Activated CD8-positive, alpha-beta memory T cell treated with anti-CD3 and anti-CD28 coated beads, Interleukin-2, amount 10 ng/mL, durations not matched to agents 7 days and 5 days (primary cell): ENCODE results near the gene NFRKB. TPM values are rescaled to one million over a fixed set of nuclear protein-coding genes. Genes with fewer than 3 reads are reported as not detected.
"Not testable (repeated sequence)": the region's sequence is repeated elsewhere in the genome, so short reads cannot be mapped to it uniquely, and the experiment has no call there.

ENCODE experiments used
- ATAC-seq: fragments of 150-1000 bp; cut with Tn5 transposase; one replicate; pipeline ENCODE4 v1.10.0; 2021; ENCODE audit warnings: moderate library complexity
- CTCF ChIA-PET: fragments of 350-600 bp; sonication (Branson Sonifier 250); formaldehyde crosslinking; loops from one replicate; lab custom pipeline; 2021; ENCODE audit warnings: antibody characterized with exemption; lab: Charles Lee
- DNase-seq: peaks from one replicate; pipeline ENCODE4 v3.0.0-alpha.2; 2020
- H3K27ac Mint-ChIP-seq: one replicate; pipeline ENCODE4 v1.8.0; 2021; ENCODE audit warnings: mild to moderate bottlenecking, mixed read lengths
- H3K27me3 Mint-ChIP-seq: one replicate; pipeline ENCODE4 v1.8.0; 2021; ENCODE audit warnings: mixed read lengths
- H3K36me3 Mint-ChIP-seq: one replicate; pipeline ENCODE4 v1.8.0; 2021; ENCODE audit warnings: mild to moderate bottlenecking, mixed read lengths
- H3K4me1 Mint-ChIP-seq: one replicate; pipeline ENCODE4 v1.8.0; 2021; ENCODE audit warnings: mixed read lengths
- H3K4me3 Mint-ChIP-seq: one replicate; pipeline ENCODE4 v1.8.0; 2021; ENCODE audit warnings: mild to moderate bottlenecking, moderate library complexity, mixed read lengths
- H3K9me3 Mint-ChIP-seq: one replicate; pipeline ENCODE4 v1.8.0; 2022; ENCODE audit warnings: low read depth, mixed read lengths
- total RNA-seq, 2 experiments: library from RNA; stranded (reverse); gene quantifications; one replicate each; pipeline ENCODE4 v1.2.3, GENCODE V29; 2021

NFRKB gene
- total RNA-seq, 2 experiments from 2014 or later: 31.8 to 39.9 TPM

GRCh38 chr11:129880311-129880710, 15.1 kb downstream of the NFRKB start:
- DNase-seq (no peak), ATAC-seq (no peak)
- no peak overlapping the region for H3K27ac Mint-ChIP-seq
- H3K27me3 Mint-ChIP-seq: no peaks in the 10 kb centered on the region
- CTCF ChIA-PET: interaction anchor here (4.9 kb wide), 1 partner anchor 252 kb away, joined by 22 read pairs; no protein-coding TSS in a partner anchor
- no peaks in the 10 kb centered on the region for H3K4me1 Mint-ChIP-seq
- H3K9me3 Mint-ChIP-seq: no peaks in the 10 kb centered on the region
- H3K4me3 Mint-ChIP-seq: no peak overlapping the region
- H3K36me3 Mint-ChIP-seq: peaks cover 50% of the 10 kb centered on the region

- Mint-ChIP-seq H3K36me3 (peaks cover 54% of the 10 kb centered on the region), H3K4me1 (no peaks in the 10 kb centered on the region), H3K27me3 (no peaks in the 10 kb centered on the region), H3K9me3 (no peaks in the 10 kb centered on the region), H3K4me3 (no peak overlapping the region), H3K27ac (no peak overlapping the region)
- ATAC-seq (no peak), DNase-seq (no peak)
- CTCF ChIA-PET: no interaction called here
Observed at GRCh38 chr11:129871914-129872313, 23.5 kb downstream of the NFRKB start.

GRCh38 chr11:129868626-129869025, 26.8 kb downstream of the NFRKB start:
- H3K36me3 Mint-ChIP-seq: peaks cover 54% of the 10 kb centered on the region

GRCh38 chr11:129866311-129866710, 29.1 kb downstream of the NFRKB start:
- Mint-ChIP-seq H3K4me3 (no peak overlapping the region), H3K27me3 (no peaks in the 10 kb centered on the region), H3K27ac (no peak overlapping the region), H3K4me1 (no peaks in the 10 kb centered on the region), H3K36me3 (peaks cover 57% of the 10 kb centered on the region), H3K9me3 (no peaks in the 10 kb centered on the region)
- DNase-seq (no peak), ATAC-seq (no peak)
- CTCF ChIA-PET: no interaction called here

More at GRCh38 chr11:129868626-129869025, 26.8 kb downstream of the NFRKB start:
- H3K9me3 Mint-ChIP-seq, H3K27ac Mint-ChIP-seq, CTCF ChIA-PET, H3K4me3 Mint-ChIP-seq, DNase-seq, ATAC-seq, H3K27me3 Mint-ChIP-seq, H3K4me1 Mint-ChIP-seq: not testable (repeated sequence)

GRCh38 chr11:129865701-129866100, 29.7 kb downstream of the NFRKB start:
- Mint-ChIP-seq H3K4me3 (no peak overlapping the region), H3K4me1 (no peaks in the 10 kb centered on the region), H3K27me3 (no peaks in the 10 kb centered on the region), H3K9me3 (no peaks in the 10 kb centered on the region), H3K27ac (no peak overlapping the region), H3K36me3 (peaks cover 53% of the 10 kb centered on the region)
- DNase-seq (no peak), ATAC-seq (no peak)
- CTCF ChIA-PET: no interaction called here

- H3K36me3 Mint-ChIP-seq: peaks cover 52% of the 10 kb centered on the region
- no peak for ATAC-seq
Observed at GRCh38 chr11:129864811-129865210, 30.6 kb downstream of the NFRKB start.

GRCh38 chr11:129861702-129862522, 33.5 kb downstream of the NFRKB start:
- no peak for DNase-seq
- H3K4me3 Mint-ChIP-seq: no peak overlapping the region
- no peaks in the 10 kb centered on the region for H3K27me3 Mint-ChIP-seq
- no peaks in the 10 kb centered on the region for H3K4me1 Mint-ChIP-seq
- peaks cover 42% of the 10 kb centered on the region for H3K36me3 Mint-ChIP-seq
- H3K27ac Mint-ChIP-seq: no peak overlapping the region
- H3K9me3 Mint-ChIP-seq: no peaks in the 10 kb centered on the region
- no peak for ATAC-seq
- CTCF ChIA-PET: interaction anchor here (1.1 kb wide), 1 partner anchor 17 kb away, joined by 3 read pairs; no protein-coding TSS in a partner anchor

More at GRCh38 chr11:129864811-129865210, 30.6 kb downstream of the NFRKB start:
- no peak overlapping the region for H3K27ac Mint-ChIP-seq
- H3K4me1 Mint-ChIP-seq: no peaks in the 10 kb centered on the region
- no peaks in the 10 kb centered on the region for H3K27me3 Mint-ChIP-seq
- H3K9me3 Mint-ChIP-seq: no peaks in the 10 kb centered on the region
- DNase-seq: no peak
- CTCF ChIA-PET: no interaction called here
- H3K4me3 Mint-ChIP-seq: no peak overlapping the region

- H3K4me3 Mint-ChIP-seq: no peak overlapping the region
- CTCF ChIA-PET: no interaction called here
- H3K4me1 Mint-ChIP-seq: peaks cover 28% of the 10 kb centered on the region
- ATAC-seq (no peak), DNase-seq (no peak)
- no peaks in the 10 kb centered on the region for H3K27me3 Mint-ChIP-seq
- no peak overlapping the region for H3K27ac Mint-ChIP-seq
- peaks cover 6% of the 10 kb centered on the region for H3K36me3 Mint-ChIP-seq
- no peaks in the 10 kb centered on the region for H3K9me3 Mint-ChIP-seq
Observed at GRCh38 chr11:129856036-129856435, 39.3 kb downstream of the NFRKB start.

- DNase-seq (no peak), ATAC-seq (no peak)
- no peaks in the 10 kb centered on the region for H3K27me3 Mint-ChIP-seq
- no peak overlapping the region for H3K27ac Mint-ChIP-seq
- peaks cover 28% of the 10 kb centered on the region for H3K4me1 Mint-ChIP-seq
- H3K9me3 Mint-ChIP-seq: no peaks in the 10 kb centered on the region
- CTCF ChIA-PET: no interaction called here
- H3K4me3 Mint-ChIP-seq: no peak overlapping the region
- peaks cover 4% of the 10 kb centered on the region for H3K36me3 Mint-ChIP-seq
Observed at GRCh38 chr11:129855086-129855485, 40.3 kb downstream of the NFRKB start.

- Mint-ChIP-seq H3K27me3 (no peaks in the 10 kb centered on the region), H3K4me3 (no peak overlapping the region), H3K27ac (peak overlapping the region; percentile 89), H3K9me3 (no peaks in the 10 kb centered on the region), H3K36me3 (no peaks in the 10 kb centered on the region), H3K4me1 (peaks cover 28% of the 10 kb centered on the region)
- CTCF ChIA-PET: no interaction called here
- ATAC-seq (peak; percentile 11), DNase-seq (no peak)
Observed at GRCh38 chr11:129854232-129854805, 41.1 kb downstream of the NFRKB start.

- CTCF ChIA-PET: no interaction called here
- Mint-ChIP-seq H3K27me3 (no peaks in the 10 kb centered on the region), H3K4me3 (no peak overlapping the region), H3K36me3 (no peaks in the 10 kb centered on the region), H3K9me3 (no peaks in the 10 kb centered on the region), H3K27ac (peak overlapping the region; percentile 89), H3K4me1 (peaks cover 28% of the 10 kb centered on the region)
- ATAC-seq: peak; percentile 88
- peak; percentile 81 for DNase-seq
Observed at GRCh38 chr11:129853518-129854231, 41.7 kb downstream of the NFRKB start.

- Mint-ChIP-seq H3K4me1 (peaks cover 28% of the 10 kb centered on the region), H3K36me3 (no peaks in the 10 kb centered on the region), H3K4me3 (no peak overlapping the region), H3K27ac (no peak overlapping the region), H3K27me3 (no peaks in the 10 kb centered on the region), H3K9me3 (no peaks in the 10 kb centered on the region)
- DNase-seq (no peak), ATAC-seq (no peak)
- CTCF ChIA-PET: no interaction called here
Observed at GRCh38 chr11:129852125-129852740, 43.1 kb downstream of the NFRKB start.

- H3K4me3 Mint-ChIP-seq: no peak overlapping the region
- DNase-seq: no peak
- no peaks in the 10 kb centered on the region for H3K27me3 Mint-ChIP-seq
- no peak overlapping the region for H3K27ac Mint-ChIP-seq
- ATAC-seq: no peak
- H3K4me1 Mint-ChIP-seq: peaks cover 31% of the 10 kb centered on the region
- CTCF ChIA-PET: no interaction called here
- no peaks in the 10 kb centered on the region for H3K36me3 Mint-ChIP-seq
- no peaks in the 10 kb centered on the region for H3K9me3 Mint-ChIP-seq
Observed at GRCh38 chr11:129849447-129850130, 45.8 kb downstream of the NFRKB start.
